GM12872 (cell line): ENCODE measurements around the gene GRIA1.

ENCODE experiments used
- TF ChIP-seq, protein P1 (sequence below): IDR thresholded peaks from 3 replicates; pipeline ENCODE4 v1.5.1; 2011; ENCODE audit warnings: low read depth, mild to moderate bottlenecking, low read length, moderate library complexity; ENCODE audit not compliant: insufficient read depth

Gene GRIA1

DNA sequence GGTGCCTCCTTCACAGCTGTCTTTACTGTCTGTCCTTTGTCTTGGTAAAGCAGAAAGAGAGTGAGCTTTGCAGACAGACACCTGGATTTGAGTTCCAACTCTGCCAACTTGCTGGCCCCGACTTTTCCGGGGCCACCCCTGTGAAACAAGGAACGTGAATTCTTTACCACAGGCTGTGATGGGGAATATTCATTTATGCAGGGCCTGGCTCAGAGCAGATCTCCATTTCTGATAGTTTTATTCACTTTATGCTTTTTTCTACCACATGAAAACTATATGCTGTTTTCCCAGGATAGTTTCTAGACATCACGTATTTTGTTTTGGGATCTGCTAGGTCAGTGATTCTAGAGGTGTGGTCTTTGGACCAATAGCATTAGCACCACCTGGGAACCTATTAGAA lies 211.8 kb downstream of the GRIA1 start:
- TF ChIP-seq, protein P1, sequence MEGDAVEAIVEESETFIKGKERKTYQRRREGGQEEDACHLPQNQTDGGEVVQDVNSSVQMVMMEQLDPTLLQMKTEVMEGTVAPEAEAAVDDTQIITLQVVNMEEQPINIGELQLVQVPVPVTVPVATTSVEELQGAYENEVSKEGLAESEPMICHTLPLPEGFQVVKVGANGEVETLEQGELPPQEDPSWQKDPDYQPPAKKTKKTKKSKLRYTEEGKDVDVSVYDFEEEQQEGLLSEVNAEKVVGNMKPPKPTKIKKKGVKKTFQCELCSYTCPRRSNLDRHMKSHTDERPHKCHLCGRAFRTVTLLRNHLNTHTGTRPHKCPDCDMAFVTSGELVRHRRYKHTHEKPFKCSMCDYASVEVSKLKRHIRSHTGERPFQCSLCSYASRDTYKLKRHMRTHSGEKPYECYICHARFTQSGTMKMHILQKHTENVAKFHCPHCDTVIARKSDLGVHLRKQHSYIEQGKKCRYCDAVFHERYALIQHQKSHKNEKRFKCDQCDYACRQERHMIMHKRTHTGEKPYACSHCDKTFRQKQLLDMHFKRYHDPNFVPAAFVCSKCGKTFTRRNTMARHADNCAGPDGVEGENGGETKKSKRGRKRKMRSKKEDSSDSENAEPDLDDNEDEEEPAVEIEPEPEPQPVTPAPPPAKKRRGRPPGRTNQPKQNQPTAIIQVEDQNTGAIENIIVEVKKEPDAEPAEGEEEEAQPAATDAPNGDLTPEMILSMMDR: no peak

DNA sequence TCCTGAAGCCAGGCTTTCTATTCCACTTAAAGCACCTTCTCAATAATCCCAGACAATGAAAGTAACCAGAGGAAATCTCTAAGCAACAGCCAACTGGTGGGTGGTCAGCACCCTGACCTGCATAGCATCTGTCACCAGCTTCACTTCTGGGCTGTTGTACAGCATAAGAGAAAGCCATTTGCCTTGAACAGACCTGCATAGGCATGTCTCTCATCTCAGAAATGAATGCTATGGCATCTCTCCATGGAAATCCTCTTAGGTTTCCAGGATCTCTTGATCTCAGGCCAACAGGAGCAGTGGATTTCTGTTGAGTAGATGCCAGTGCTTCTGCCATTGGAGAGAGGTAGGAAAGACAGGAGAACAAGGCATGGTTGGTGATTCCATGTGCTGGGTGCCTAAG lies 213.6 kb downstream of the GRIA1 start:
- TF ChIP-seq, protein P1: no peak

DNA sequence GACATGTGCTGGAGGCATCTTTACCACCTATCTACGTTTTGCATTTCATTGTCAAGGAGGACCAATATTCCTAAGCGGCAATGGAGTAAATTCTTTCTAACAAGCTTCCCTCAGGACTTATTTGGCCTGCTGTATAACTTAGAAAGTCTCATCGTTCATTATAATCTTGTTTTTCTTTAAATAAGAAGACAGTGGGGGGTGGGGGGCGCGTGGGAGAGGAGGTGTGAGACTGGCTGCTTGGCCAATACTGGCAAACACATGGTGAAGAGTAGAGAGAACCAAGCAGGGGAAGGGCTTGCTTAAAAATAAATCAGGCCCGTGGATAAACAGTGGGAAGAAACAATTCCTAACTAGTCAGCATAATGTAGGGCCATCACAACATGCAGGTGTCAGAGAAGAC lies 217.2 kb downstream of the GRIA1 start:
- TF ChIP-seq, protein P1: no peak

DNA sequence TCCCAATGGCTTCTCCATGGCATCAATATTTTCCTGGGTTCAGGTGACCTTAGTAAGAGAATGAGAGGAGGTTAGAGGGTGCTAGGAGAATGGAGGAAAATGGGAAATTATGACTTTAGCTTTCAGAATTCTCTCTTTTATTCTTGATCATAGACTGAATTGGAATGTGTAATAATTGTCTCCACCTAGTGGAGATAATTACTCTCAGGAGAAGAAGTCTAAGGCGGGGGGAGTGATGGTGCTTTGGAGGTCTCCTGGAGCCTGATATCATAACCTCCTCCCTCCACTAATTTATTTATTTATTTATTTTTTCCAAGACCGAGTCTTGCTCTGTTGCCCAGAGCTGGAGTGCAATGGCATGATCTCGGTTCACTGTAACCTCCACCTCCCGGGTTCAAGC lies 221.3 kb downstream of the GRIA1 start:
- TF ChIP-seq, protein P1: peak; percentile 13; the same call in 1 of the 3 replicates

DNA sequence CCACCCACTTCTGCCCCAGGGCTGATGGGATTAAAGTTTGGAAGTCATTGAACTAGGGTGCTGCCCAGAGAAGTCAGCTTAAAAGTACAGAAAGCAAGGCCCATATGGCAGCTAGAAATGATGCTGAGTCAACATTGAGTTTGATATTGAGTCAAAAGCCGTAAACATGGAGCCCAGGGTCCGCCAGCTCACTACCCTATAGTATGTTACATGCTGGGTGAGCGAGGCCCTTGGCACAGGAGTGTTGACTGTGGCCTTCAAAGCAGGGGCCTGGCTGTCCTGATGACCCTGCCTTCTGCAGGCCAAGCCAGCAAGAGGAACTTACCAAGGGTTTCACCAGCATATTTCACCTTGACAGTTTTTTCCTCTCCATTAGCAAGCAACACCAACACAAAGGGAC lies 222.5 kb downstream of the GRIA1 start:
- TF ChIP-seq, protein P1: no peak

DNA sequence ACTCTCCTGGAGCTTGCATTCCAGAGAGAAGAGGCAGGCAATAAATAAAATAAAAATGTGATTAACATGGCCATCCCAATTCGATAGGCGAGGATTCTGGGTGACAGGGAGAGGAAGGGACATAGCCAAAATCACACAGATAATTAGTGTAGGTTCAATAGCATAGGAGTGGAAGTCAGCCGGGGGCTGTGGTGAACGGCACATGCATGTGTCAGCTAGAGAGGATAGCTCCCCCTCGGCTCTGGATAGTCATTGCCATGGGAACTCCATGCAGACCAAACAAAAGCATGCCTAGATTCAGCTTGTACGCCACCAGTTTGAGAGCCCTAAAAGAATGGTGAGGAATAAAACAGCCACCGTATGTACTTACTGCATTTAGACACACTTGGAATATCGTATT lies 223.5 kb downstream of the GRIA1 start:
- TF ChIP-seq, protein P1: no peak

DNA sequence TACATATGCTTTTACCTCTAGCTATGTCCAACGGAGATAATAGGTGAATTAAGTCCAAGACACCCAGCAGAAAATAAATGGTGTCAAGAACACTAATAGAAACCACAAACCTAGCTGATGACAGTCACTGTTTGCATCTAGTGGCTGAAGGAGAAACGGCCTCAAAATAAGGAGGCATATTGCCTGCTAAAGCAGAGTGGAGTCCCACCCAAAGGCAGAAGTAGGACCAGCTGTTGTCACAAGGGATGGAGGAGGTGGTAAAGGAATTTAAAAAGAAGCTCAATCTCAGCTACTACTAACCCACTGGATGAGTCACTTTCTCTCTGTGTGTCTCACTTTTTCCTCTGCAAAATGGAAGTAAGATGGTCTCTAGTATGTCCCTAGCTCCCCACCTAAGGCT lies 224.3 kb downstream of the GRIA1 start:
- TF ChIP-seq, protein P1: no peak

DNA sequence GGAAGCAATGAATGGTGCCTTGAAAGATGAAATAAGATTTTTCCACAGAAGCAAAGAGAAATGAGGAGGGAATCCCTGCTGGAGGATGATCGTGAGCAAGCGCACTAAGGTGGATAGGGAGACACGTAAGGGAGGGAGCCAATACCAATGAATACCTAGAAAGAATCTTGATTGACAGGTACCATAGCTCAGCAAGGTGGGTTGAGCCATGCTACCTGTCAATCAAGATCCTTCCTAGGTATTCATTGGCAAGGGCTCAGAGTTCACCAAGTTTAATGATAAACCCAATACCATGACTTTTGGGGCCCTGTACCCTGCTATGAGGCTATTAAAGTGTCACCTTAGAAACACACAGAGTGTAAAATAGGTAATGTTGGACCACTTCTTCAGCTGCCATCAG lies 226.8 kb downstream of the GRIA1 start:
- TF ChIP-seq, protein P1: no peak
